KMS-11 (cell line): ENCODE measurements around the gene LARGE1.

Experiments used
- H2AFZ ChIP-seq: fragments of 200-600 bp; sonication (generic); 2 replicates; pipeline ENCODE4 v1.6.1; 2016; ENCODE audit warnings: antibody characterized with exemption, mixed run types, low read depth
- H3K27ac ChIP-seq: fragments of 200-600 bp; sonication (generic); 2 replicates; pipeline ENCODE4 v1.6.1; 2016; ENCODE audit warnings: mild to moderate bottlenecking, mixed run types
- H3K27me3 ChIP-seq: fragments of 200-600 bp; sonication (generic); 2 replicates; pipeline ENCODE4 v1.6.1; 2017; ENCODE audit warnings: mild to moderate bottlenecking, low read depth, mixed run types, moderate library complexity; ENCODE audit not compliant: insufficient read depth
- H3K36me3 ChIP-seq: fragments of 200-600 bp; sonication (generic); 2 replicates; pipeline ENCODE4 v1.6.1; 2017; ENCODE audit warnings: mild to moderate bottlenecking, mixed run types; ENCODE audit not compliant: insufficient read depth
- H3K4me1 ChIP-seq: fragments of 200-600 bp; sonication (generic); 2 replicates; pipeline ENCODE4 v1.6.1; 2016; ENCODE audit warnings: mild to moderate bottlenecking, low read depth, mixed run types; ENCODE audit not compliant: poor library complexity, severe bottlenecking
- H3K4me2 ChIP-seq: fragments of 200-600 bp; sonication (generic); 2 replicates; pipeline ENCODE4 v1.7.0; 2016; ENCODE audit warnings: mild to moderate bottlenecking, mixed run types
- H3K4me3 ChIP-seq: fragments of 200-600 bp; sonication (generic); IDR thresholded peaks from 2 replicates; pipeline ENCODE4 v1.6.1; 2017; ENCODE audit warnings: low read depth, low read length, mixed read lengths; ENCODE audit not compliant: insufficient read depth
- H3K79me2 ChIP-seq: fragments of 200-600 bp; sonication (generic); 2 replicates; pipeline ENCODE4 v1.6.1; 2016; ENCODE audit warnings: low read depth, mixed run types; ENCODE audit not compliant: insufficient read depth
- H3K9ac ChIP-seq: fragments of 200-600 bp; sonication (generic); 2 replicates; pipeline ENCODE4 v1.6.1; 2016; ENCODE audit warnings: mild to moderate bottlenecking, mixed run types
- H4K20me1 ChIP-seq: fragments of 200-600 bp; sonication (generic); 2 replicates; pipeline ENCODE4 v1.6.1; 2016; ENCODE audit warnings: mild to moderate bottlenecking, mixed run types; ENCODE audit not compliant: insufficient read depth
- TF ChIP-seq, protein P1 (sequence below): fragments of 200-600 bp; sonication (generic); conservative IDR thresholded peaks from 2 replicates; pipeline ENCODE4 v1.6.1; 2017; ENCODE audit warnings: low read depth, mild to moderate bottlenecking, antibody characterized with exemption, low read length, moderate library complexity, mixed read lengths

The LARGE1 gene

DNA sequence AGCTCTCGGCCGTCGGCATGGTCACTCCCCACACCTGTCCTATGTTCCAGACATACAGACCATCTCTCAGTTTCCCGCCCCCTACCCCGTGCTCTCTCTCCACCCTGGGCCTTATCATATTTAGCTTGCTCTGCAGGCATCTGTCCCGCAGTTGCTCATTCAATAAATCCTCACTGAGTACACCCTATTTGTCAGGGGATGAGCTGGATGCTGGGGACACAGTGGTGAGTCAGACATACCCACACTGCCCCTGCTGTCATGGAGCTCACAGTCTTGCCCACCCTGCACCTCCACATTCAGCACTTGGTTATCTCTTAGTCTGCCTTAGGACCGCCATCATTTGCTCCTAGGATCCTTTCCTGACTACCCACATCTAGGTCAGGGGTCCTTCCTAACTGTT is 313.8 kb downstream of the LARGE1 start:
- Histone ChIP-seq H3K27ac (no peak overlapping the region), H3K27me3 (no peaks in the 10 kb centered on the region), H3K4me3 (no peak overlapping the region), H3K79me2 (no peaks in the 10 kb centered on the region), H3K4me2 (no peak overlapping the region), H3K9ac (no peak overlapping the region), H3K4me1 (no peaks in the 10 kb centered on the region), H3K36me3 (no peaks in the 10 kb centered on the region), H2AFZ (no peak overlapping the region), H4K20me1 (no peaks in the 10 kb centered on the region)
- TF ChIP-seq, protein P1, sequence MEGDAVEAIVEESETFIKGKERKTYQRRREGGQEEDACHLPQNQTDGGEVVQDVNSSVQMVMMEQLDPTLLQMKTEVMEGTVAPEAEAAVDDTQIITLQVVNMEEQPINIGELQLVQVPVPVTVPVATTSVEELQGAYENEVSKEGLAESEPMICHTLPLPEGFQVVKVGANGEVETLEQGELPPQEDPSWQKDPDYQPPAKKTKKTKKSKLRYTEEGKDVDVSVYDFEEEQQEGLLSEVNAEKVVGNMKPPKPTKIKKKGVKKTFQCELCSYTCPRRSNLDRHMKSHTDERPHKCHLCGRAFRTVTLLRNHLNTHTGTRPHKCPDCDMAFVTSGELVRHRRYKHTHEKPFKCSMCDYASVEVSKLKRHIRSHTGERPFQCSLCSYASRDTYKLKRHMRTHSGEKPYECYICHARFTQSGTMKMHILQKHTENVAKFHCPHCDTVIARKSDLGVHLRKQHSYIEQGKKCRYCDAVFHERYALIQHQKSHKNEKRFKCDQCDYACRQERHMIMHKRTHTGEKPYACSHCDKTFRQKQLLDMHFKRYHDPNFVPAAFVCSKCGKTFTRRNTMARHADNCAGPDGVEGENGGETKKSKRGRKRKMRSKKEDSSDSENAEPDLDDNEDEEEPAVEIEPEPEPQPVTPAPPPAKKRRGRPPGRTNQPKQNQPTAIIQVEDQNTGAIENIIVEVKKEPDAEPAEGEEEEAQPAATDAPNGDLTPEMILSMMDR: no peak

DNA sequence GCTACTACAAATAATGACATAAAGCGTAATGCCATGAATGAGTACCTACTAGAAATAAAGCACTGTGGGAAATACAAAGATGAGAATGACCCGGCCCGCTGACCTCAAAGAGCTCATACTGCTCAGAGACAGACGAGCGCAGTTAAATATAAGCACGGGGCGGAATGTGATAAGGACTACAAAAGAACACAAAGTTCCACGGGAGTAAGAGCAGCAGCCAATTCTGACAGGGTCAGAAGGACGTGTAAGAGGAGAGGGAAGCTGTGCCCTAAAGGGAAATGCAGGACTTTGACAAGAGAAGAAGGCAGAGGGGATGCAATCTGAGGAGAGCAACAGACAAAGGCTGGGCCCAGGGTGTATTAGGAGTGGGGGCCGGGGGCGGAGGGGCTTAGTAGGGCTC is 314.6 kb downstream of the LARGE1 start:
- no peaks in the 10 kb centered on the region for H4K20me1 ChIP-seq
- H3K4me1 ChIP-seq: no peaks in the 10 kb centered on the region
- H3K27me3 ChIP-seq: no peaks in the 10 kb centered on the region
- no peaks in the 10 kb centered on the region for H3K36me3 ChIP-seq
- H3K4me2 ChIP-seq: no peak overlapping the region
- no peaks in the 10 kb centered on the region for H3K79me2 ChIP-seq
- H3K27ac ChIP-seq: no peak overlapping the region
- no peak overlapping the region for H3K4me3 ChIP-seq
- no peak overlapping the region for H2AFZ ChIP-seq
- TF ChIP-seq, protein P1: no peak
- no peak overlapping the region for H3K9ac ChIP-seq

DNA sequence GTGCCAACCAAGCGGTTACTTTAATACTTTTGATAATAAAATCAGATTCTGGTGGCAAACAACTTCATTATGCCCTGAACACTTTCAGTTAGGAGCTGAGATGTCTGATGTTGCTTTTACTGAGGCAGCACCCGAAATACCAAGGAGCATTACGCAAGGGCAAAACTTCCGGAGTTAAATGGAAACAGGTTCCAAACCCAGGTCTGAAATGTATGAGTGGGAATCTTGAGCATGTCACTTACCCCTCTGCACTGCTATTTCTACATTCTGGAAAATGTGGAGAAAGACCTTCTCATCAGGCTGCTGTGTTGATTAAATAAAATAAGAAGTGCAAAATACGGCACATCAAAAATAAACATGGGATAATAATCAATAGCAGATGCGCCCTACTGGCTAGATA is 315.1 kb downstream of the LARGE1 start:
- H3K36me3 ChIP-seq: no peaks in the 10 kb centered on the region
- H3K27ac ChIP-seq: no peak overlapping the region
- no peak overlapping the region for H2AFZ ChIP-seq
- H3K9ac ChIP-seq: no peak overlapping the region
- no peaks in the 10 kb centered on the region for H3K27me3 ChIP-seq
- no peak overlapping the region for H3K4me3 ChIP-seq
- TF ChIP-seq, protein P1: no peak
- H3K79me2 ChIP-seq: no peaks in the 10 kb centered on the region
- no peaks in the 10 kb centered on the region for H3K4me1 ChIP-seq
- H4K20me1 ChIP-seq: no peaks in the 10 kb centered on the region
- H3K4me2 ChIP-seq: no peak overlapping the region

- no peak overlapping the region for H3K4me2 ChIP-seq
Observed at GRCh38 chr22:33601062-33601461, 319.2 kb downstream of the LARGE1 start.

More at GRCh38 chr22:33601062-33601461, 319.2 kb downstream of the LARGE1 start:
- no peak overlapping the region for H2AFZ ChIP-seq
- TF ChIP-seq, protein P1: no peak
- H3K79me2 ChIP-seq: no peaks in the 10 kb centered on the region
- H3K27me3 ChIP-seq: no peaks in the 10 kb centered on the region
- no peaks in the 10 kb centered on the region for H4K20me1 ChIP-seq
- no peak overlapping the region for H3K4me3 ChIP-seq
- H3K9ac ChIP-seq: no peak overlapping the region
- H3K4me1 ChIP-seq: no peaks in the 10 kb centered on the region
- no peaks in the 10 kb centered on the region for H3K36me3 ChIP-seq
- no peak overlapping the region for H3K27ac ChIP-seq
